Activated naive CD4-positive, alpha-beta T cell treated with anti-CD3 and anti-CD28 coated beads, Interleukin-2, amount 10 ng/mL, durations not matched to agents 5 hours and 36 hours (primary cell): ENCODE measurements around the gene HBZ. TPM values are rescaled to one million over a fixed set of nuclear protein-coding genes. Genes with fewer than 3 reads are reported as not detected.

Experiments
- total RNA-seq, 2 experiments: library from RNA; stranded (reverse); gene quantifications; one replicate each; pipeline ENCODE4 v1.2.3, GENCODE V29; 2021

Gene HBZ
- total RNA-seq = not detected

DNA sequence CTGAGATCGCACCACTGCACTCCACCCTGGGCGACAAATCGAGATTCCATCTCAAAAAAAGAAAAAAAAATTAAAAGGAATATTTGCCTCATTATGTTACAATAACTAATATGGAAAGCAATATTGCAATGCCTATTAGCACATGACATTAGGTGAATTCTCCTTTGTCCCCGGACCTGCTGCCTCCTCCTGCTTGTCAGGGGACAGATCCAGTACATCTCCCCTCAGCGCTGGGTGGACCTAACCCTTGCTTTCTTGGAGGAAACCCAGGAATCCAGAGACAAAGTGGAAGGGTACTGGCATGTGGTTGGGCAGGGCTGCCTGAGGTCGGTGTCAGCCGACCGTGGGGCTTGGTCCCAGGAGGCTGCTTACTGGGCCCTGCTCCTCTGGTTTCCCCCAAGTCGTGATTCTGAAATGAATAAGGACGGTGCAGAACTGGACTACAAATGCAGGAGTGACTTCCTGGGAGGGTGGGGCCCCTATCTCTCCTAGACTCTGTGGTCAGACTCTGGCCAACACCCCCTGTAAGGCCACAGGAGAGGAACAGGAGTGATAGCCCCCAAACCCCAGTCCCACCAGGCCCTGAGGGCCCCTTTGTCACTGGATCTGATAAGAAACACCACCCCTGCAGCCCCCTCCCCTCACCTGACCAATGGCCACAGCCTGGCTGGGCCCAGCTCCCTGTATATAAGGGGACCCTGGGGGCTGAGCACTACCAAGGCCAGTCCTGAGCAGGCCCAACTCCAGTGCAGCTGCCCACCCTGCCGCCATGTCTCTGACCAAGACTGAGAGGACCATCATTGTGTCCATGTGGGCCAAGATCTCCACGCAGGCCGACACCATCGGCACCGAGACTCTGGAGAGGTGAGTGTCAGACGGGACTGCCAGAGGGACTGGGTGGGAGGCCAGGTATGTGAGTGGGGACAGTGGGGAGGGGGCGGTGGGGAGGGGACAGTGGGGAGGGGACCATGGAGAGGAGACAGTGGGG, at the start of gene HBZ:
Gene HBZ (plus strand): TSS at position 504 of the 988 bp plus-strand sequence. CDS start 266 bp downstream, at position 770.

DNA sequence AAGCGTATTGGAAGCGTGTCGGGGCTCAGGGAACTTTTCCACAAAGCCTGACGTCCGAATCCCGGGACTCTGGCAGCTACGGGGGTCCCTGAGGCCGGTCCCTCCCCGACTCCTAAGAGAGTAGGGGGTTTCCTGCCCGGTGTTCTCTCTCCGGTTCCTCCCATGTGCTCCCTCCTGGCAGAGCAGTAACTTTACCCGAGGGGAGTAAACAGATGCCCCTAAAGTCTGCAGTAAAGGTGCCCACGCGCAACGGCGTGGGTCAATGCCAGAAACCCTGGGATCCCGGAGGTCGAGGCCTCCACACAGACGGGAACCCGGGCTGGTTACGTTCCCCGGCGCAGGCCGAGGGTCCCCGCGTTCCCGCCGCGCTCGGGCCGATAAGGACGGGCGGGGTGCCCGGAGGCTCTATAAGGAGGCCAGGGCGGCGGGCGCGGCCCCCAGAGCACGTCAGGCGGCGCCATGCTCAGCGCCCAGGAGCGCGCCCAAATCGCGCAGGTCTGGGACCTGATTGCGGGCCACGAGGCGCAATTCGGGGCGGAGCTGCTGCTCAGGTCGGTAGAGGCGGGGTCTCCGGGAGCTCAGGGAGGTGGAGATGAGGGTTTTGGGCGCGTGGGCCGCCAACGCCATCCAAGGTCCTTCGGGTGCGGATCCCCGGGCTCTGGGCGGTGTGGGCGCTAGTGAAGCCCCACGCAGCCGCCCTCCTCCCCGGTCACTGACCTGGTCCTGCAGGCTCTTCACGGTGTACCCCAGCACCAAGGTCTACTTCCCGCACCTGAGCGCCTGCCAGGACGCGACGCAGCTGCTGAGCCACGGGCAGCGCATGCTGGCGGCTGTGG, 13.3 kb downstream of the HBZ start, which contains the start of gene HBM:
Gene HBM (plus strand): TSS at position 440 of the 836 bp plus-strand sequence. CDS start 20 bp downstream, at position 460.

DNA sequence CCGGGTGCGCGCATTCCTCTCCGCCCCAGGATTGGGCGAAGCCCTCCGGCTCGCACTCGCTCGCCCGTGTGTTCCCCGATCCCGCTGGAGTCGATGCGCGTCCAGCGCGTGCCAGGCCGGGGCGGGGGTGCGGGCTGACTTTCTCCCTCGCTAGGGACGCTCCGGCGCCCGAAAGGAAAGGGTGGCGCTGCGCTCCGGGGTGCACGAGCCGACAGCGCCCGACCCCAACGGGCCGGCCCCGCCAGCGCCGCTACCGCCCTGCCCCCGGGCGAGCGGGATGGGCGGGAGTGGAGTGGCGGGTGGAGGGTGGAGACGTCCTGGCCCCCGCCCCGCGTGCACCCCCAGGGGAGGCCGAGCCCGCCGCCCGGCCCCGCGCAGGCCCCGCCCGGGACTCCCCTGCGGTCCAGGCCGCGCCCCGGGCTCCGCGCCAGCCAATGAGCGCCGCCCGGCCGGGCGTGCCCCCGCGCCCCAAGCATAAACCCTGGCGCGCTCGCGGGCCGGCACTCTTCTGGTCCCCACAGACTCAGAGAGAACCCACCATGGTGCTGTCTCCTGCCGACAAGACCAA, 20.0 kb downstream of the HBZ start, which contains the start of gene HBA2:
Gene HBA2 (plus strand): TSS at position 503 of the 568 bp plus-strand sequence. CDS start 37 bp downstream, at position 540.

DNA sequence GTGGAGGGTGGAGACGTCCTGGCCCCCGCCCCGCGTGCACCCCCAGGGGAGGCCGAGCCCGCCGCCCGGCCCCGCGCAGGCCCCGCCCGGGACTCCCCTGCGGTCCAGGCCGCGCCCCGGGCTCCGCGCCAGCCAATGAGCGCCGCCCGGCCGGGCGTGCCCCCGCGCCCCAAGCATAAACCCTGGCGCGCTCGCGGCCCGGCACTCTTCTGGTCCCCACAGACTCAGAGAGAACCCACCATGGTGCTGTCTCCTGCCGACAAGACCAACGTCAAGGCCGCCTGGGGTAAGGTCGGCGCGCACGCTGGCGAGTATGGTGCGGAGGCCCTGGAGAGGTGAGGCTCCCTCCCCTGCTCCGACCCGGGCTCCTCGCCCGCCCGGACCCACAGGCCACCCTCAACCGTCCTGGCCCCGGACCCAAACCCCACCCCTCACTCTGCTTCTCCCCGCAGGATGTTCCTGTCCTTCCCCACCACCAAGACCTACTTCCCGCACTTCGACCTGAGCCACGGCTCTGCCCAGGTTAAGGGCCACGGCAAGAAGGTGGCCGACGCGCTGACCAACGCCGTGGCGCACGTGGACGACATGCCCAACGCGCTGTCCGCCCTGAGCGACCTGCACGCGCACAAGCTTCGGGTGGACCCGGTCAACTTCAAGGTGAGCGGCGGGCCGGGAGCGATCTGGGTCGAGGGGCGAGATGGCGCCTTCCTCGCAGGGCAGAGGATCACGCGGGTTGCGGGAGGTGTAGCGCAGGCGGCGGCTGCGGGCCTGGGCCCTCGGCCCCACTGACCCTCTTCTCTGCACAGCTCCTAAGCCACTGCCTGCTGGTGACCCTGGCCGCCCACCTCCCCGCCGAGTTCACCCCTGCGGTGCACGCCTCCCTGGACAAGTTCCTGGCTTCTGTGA, 24.3 kb downstream of the HBZ start, which contains the start of gene HBA1:
Gene HBA1 (plus strand): TSS at position 204 of the 906 bp plus-strand sequence. CDS start 37 bp downstream, at position 241.

DNA sequence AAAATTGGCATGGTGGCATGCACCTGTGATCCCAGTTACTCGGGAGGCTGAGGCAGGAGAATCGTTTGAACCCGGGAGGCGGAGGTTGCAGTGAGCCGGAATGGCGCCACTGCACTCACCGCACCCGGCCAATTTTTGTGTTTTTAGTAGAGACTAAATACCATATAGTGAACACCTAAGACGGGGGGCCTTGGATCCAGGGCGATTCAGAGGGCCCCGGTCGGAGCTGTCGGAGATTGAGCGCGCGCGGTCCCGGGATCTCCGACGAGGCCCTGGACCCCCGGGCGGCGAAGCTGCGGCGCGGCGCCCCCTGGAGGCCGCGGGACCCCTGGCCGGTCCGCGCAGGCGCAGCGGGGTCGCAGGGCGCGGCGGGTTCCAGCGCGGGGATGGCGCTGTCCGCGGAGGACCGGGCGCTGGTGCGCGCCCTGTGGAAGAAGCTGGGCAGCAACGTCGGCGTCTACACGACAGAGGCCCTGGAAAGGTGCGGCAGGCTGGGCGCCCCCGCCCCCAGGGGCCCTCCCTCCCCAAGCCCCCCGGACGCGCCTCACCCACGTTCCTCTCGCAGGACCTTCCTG, 27.7 kb downstream of the HBZ start, which contains the start of gene HBQ1:
Gene HBQ1 (plus strand): TSS at position 359 of the 575 bp plus-strand sequence. CDS start 28 bp downstream, at position 387.

Other genes with a start within 250 kb of the HBZ start
- 10 to 100 TPM; 24.9 to 26.6 TPM for gene POLR3K, start 99.0 kb upstream of the HBZ start, total RNA-seq
- 10 to 100 TPM; 33.7 to 34.8 TPM for gene SNRNP25, start 98.8 kb upstream of the HBZ start, total RNA-seq
- under 1 TPM in 1 of 2 experiments, not detected in 1; 0.31 TPM for gene RHBDF1, start 80.0 kb upstream of the HBZ start, total RNA-seq
- gene MPG, start 74.4 kb upstream of the HBZ start, total RNA-seq = 10 to 100 TPM; 52.5 to 54.2 TPM
- gene NPRL3, start 14.0 kb upstream of the HBZ start, total RNA-seq = 10 to 100 TPM; 33.7 to 35.3 TPM
- not detected for gene HBM, start 13.3 kb downstream of the HBZ start, total RNA-seq
- gene HBA2, start 20.2 kb downstream of the HBZ start, total RNA-seq = not detected
- not detected for gene HBA1, start 24.0 kb downstream of the HBZ start, total RNA-seq
- gene HBQ1, start 27.8 kb downstream of the HBZ start, total RNA-seq = not detected
- 10 to 100 TPM; 66.4 to 67.5 TPM for gene LUC7L, start 76.8 kb downstream of the HBZ start, total RNA-seq
- gene FAM234A, start 82.2 kb downstream of the HBZ start, total RNA-seq = 10 to 100 TPM; 28.8 to 29.6 TPM
- gene RGS11, start 123.3 kb downstream of the HBZ start, total RNA-seq = not detected
- not detected for gene ARHGDIG, start 127.9 kb downstream of the HBZ start, total RNA-seq
- not detected for gene PDIA2, start 130.5 kb downstream of the HBZ start, total RNA-seq
- gene AXIN1, start 200.1 kb downstream of the HBZ start, total RNA-seq = 10 to 100 TPM; 27.4 to 29.2 TPM
- 10 to 100 TPM; 53.4 to 56.3 TPM for gene MRPL28, start 217.9 kb downstream of the HBZ start, total RNA-seq
- gene PGAP6, start 229.3 kb downstream of the HBZ start, total RNA-seq = 10 to 100 TPM; 79.5 to 81.5 TPM
- 10 to 100 TPM; 40.7 to 43.4 TPM for gene NME4, start 244.6 kb downstream of the HBZ start, total RNA-seq
- 1 to 10 TPM; 5.0 to 6.0 TPM for gene DECR2, start 249.2 kb downstream of the HBZ start, total RNA-seq